DND-41 (cell line): Measurements from ENCODE around the gene SPC24.

Experiments
- ATAC-seq: fragments of 200-7000 bp; cut with Tn5 transposase; 3 replicates; pipeline ENCODE4 v1.9.1; 2021; ENCODE audit warnings: low read depth; ENCODE audit not compliant: insufficient read depth
- DNase-seq: peaks from one replicate; pipeline ENCODE4 v3.0.0-alpha.2; 2020
- H2AFZ ChIP-seq: 2 replicates; pipeline ENCODE4 v1.6.0; 2012; ENCODE audit warnings: low read depth, low read length
- H3K27ac ChIP-seq: 2 replicates; pipeline ENCODE4 v1.5.1; 2012; ENCODE audit warnings: low read length, inconsistent platforms
- H3K27me3 ChIP-seq: fragments of 200-600 bp; sonication (generic); 2 replicates; pipeline ENCODE4 v1.6.0; 2012; ENCODE audit warnings: low read length, mild to moderate bottlenecking, inconsistent platforms; ENCODE audit not compliant: insufficient read depth, poor library complexity
- H3K36me3 ChIP-seq: 2 replicates; pipeline ENCODE4 v1.5.1; 2012; ENCODE audit warnings: low read length, inconsistent platforms; ENCODE audit not compliant: insufficient read depth
- H3K4me1 ChIP-seq: 2 replicates; pipeline ENCODE4 v1.5.1; 2012; ENCODE audit warnings: mild to moderate bottlenecking, low read length; ENCODE audit not compliant: insufficient read depth
- H3K4me2 ChIP-seq: 2 replicates; pipeline ENCODE4 v1.6.0; 2012; ENCODE audit warnings: mild to moderate bottlenecking, moderate library complexity, low read length, inconsistent platforms; ENCODE audit not compliant: insufficient read depth
- H3K4me3 ChIP-seq, 2 experiments: fragments of 200-600 bp in 1 of 2; shearing (Covaris generic) in 1 of 2; 2 replicates each; pipeline ENCODE4 v1.5.1; 2012 to 2016; ENCODE audit warnings: inconsistent platforms in 2 of 2, low read length in 2 of 2, mild to moderate bottlenecking in 2 of 2, low read depth in 1 of 2, moderate library complexity in 1 of 2
- H3K79me2 ChIP-seq: 2 replicates; pipeline ENCODE4 v1.6.0; 2012; ENCODE audit warnings: low read length, inconsistent platforms; ENCODE audit not compliant: insufficient read depth
- H3K9ac ChIP-seq: 2 replicates; pipeline ENCODE4 v1.6.0; 2012; ENCODE audit warnings: low read depth, mild to moderate bottlenecking, inconsistent platforms, low read length, moderate library complexity
- H3K9me3 ChIP-seq: 2 replicates; pipeline ENCODE4 v1.5.1; 2012; ENCODE audit warnings: low read length, moderate library complexity, mild to moderate bottlenecking, inconsistent platforms; ENCODE audit not compliant: insufficient read depth, severe bottlenecking
- H4K20me1 ChIP-seq: 2 replicates; pipeline ENCODE4 v1.6.0; 2012; ENCODE audit warnings: low read length; ENCODE audit not compliant: insufficient read depth
- EZH2 ChIP-seq: IDR thresholded peaks from 3 replicates; pipeline ENCODE4 v1.6.1; 2012; ENCODE audit warnings: borderline replicate concordance, low read depth, mild to moderate bottlenecking, moderate library complexity, low read length, inconsistent platforms; ENCODE audit not compliant: severe bottlenecking
- TF ChIP-seq, protein P1 (sequence below): IDR thresholded peaks from 2 replicates; pipeline ENCODE4 v1.5.1; 2012; ENCODE audit warnings: borderline replicate concordance, low read length, moderate library complexity, mild to moderate bottlenecking; ENCODE audit not compliant: poor library complexity, severe bottlenecking; ENCODE audit errors: extremely low read depth

Gene SPC24

DNA sequence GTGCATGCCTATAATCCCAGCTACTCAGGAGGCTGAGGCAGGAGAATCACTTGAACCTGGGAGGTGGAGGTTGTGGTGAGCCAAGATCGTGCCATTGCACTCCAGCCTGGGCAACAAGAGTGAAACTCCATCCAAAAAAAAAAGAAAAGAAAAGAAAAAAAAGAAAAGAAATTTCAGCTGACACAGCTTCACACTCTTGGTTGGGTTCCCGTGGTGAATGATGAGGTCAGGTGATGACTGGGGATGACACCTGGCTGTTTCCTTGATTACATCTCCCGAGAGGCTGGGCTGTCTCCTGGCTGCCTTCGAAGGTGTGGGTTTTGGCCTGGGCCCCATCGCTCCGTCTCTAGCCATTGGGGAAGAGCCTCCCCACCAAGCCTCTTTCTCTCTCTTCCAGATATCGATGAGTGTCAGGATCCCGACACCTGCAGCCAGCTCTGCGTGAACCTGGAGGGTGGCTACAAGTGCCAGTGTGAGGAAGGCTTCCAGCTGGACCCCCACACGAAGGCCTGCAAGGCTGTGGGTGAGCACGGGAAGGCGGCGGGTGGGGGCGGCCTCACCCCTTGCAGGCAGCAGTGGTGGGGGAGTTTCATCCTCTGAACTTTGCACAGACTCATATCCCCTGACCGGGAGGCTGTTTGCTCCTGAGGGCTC lies 44.3 kb downstream of the SPC24 start:
- Histone ChIP-seq H3K36me3 (peaks cover 98% of the 10 kb centered on the region), H3K4me2 (no peak overlapping the region), H3K4me1 (no peaks in the 10 kb centered on the region), H4K20me1 (peaks cover 52% of the 10 kb centered on the region), H3K9ac (no peak overlapping the region), H3K27me3 (no peaks in the 10 kb centered on the region), H3K27ac (no peak overlapping the region), H3K9me3 (no peaks in the 10 kb centered on the region), H3K4me3 (no peak overlapping the region), H3K79me2 (peaks cover 20% of the 10 kb centered on the region), H2AFZ (no peak overlapping the region)
- DNase-seq: no peak
- ATAC-seq: no peak
- no peak for TF ChIP-seq EZH2
- TF ChIP-seq, protein P1, sequence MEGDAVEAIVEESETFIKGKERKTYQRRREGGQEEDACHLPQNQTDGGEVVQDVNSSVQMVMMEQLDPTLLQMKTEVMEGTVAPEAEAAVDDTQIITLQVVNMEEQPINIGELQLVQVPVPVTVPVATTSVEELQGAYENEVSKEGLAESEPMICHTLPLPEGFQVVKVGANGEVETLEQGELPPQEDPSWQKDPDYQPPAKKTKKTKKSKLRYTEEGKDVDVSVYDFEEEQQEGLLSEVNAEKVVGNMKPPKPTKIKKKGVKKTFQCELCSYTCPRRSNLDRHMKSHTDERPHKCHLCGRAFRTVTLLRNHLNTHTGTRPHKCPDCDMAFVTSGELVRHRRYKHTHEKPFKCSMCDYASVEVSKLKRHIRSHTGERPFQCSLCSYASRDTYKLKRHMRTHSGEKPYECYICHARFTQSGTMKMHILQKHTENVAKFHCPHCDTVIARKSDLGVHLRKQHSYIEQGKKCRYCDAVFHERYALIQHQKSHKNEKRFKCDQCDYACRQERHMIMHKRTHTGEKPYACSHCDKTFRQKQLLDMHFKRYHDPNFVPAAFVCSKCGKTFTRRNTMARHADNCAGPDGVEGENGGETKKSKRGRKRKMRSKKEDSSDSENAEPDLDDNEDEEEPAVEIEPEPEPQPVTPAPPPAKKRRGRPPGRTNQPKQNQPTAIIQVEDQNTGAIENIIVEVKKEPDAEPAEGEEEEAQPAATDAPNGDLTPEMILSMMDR: no peak

DNA sequence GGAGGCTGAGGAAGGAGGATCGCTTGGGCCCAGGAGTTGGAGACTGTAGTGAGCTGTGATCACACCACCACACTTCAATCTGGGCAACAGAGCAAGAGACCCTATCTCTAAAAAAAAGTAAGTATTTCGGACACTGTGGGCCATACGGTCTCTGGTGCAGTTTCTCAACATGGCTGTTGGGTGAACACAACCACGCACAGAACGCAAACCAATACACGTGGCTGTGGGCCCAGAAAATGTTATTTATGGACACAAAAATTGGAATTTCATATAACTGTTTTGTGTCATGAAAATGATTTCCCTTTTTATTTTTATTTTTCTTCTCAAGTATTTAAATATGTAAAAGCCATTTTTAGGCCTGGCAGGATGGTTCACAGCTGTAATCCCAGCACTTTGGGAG lies 46.8 kb downstream of the SPC24 start:
- H3K4me3 ChIP-seq: no peak overlapping the region
- peaks cover 32% of the 10 kb centered on the region for H3K79me2 ChIP-seq
- peaks cover 98% of the 10 kb centered on the region for H3K36me3 ChIP-seq
- H2AFZ ChIP-seq: no peak overlapping the region
- no peak overlapping the region for H3K27ac ChIP-seq
- DNase-seq (no peak), ATAC-seq (no peak)
- H3K9ac ChIP-seq: no peak overlapping the region
- H3K4me2 ChIP-seq: no peak overlapping the region
- no peak for TF ChIP-seq EZH2
- TF ChIP-seq, protein P1: no peak
- H3K27me3 ChIP-seq: no peaks in the 10 kb centered on the region
- peaks cover 53% of the 10 kb centered on the region for H4K20me1 ChIP-seq
- H3K9me3 ChIP-seq: no peaks in the 10 kb centered on the region
- no peaks in the 10 kb centered on the region for H3K4me1 ChIP-seq

DNA sequence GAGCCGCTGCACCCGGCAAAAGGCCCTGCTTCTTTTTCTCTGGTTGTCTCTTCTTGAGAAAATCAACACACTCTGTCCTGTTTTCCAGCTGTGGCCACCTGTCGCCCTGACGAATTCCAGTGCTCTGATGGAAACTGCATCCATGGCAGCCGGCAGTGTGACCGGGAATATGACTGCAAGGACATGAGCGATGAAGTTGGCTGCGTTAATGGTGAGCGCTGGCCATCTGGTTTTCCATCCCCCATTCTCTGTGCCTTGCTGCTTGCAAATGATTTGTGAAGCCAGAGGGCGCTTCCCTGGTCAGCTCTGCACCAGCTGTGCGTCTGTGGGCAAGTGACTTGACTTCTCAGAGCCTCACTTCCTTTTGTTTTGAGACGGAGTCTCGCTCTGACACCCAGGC lies 49.1 kb downstream of the SPC24 start:
- DNase-seq (no peak), ATAC-seq (no peak)
- Histone ChIP-seq H3K27me3 (no peaks in the 10 kb centered on the region), H3K9me3 (no peaks in the 10 kb centered on the region), H3K4me3 (no peak overlapping the region), H3K4me1 (no peaks in the 10 kb centered on the region), H3K4me2 (no peak overlapping the region), H3K79me2 (peaks cover 39% of the 10 kb centered on the region), H3K9ac (no peak overlapping the region), H4K20me1 (peaks cover 48% of the 10 kb centered on the region), H3K36me3 (peaks cover 96% of the 10 kb centered on the region), H2AFZ (no peak overlapping the region), H3K27ac (no peak overlapping the region)
- TF ChIP-seq, protein P1: no peak
- no peak for TF ChIP-seq EZH2
